Measurements from ENCODE around the gene PRDM13.

- TF ChIP-seq CTCF (IDR thresholded peaks at IDR 0.05) (no peak), ZFX (IDR thresholded peaks at IDR 0.05; ENCODE audit: borderline replicate concordance) (no peak)
Measured at GRCh38 chr6:99589290-99589672, 17.4 kb upstream of the PRDM13 start.
